ENCODE measurements around the gene CDH23.

Gene CDH23

GRCh38 chr10:71616817-71617654 is 220.3 kb downstream of the CDH23 start:
- DNase-seq (ENCODE audit: low read depth), result no peak
- TF ChIP-seq, protein P1, sequence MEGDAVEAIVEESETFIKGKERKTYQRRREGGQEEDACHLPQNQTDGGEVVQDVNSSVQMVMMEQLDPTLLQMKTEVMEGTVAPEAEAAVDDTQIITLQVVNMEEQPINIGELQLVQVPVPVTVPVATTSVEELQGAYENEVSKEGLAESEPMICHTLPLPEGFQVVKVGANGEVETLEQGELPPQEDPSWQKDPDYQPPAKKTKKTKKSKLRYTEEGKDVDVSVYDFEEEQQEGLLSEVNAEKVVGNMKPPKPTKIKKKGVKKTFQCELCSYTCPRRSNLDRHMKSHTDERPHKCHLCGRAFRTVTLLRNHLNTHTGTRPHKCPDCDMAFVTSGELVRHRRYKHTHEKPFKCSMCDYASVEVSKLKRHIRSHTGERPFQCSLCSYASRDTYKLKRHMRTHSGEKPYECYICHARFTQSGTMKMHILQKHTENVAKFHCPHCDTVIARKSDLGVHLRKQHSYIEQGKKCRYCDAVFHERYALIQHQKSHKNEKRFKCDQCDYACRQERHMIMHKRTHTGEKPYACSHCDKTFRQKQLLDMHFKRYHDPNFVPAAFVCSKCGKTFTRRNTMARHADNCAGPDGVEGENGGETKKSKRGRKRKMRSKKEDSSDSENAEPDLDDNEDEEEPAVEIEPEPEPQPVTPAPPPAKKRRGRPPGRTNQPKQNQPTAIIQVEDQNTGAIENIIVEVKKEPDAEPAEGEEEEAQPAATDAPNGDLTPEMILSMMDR (conservative IDR thresholded peaks at IDR 0.05; ENCODE audit: low read depth, low read length), result no peak
- no peak overlapping the region for H3K4me3 ChIP-seq (ENCODE audit: low read depth, low read length)

DNA sequence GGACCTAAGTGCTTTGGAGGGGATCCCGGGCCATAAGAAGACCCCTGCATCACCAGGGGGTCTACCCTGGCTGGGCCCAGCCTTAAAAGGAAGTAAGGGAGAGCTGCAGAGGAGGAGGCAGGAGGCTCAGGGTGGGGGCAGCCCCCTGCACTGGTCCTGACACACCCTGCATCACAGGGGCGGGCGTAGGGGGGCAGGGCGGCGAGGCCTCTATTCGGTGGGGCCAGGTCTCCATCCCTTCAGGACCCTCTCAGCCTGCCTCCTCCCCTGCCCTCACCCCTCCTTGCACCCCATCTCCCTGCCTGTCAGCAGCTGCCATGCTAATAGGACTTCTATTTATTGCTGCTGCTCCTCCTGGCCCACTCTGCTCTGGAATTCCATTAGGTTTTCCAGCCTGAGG is 221.5 kb downstream of the CDH23 start:
- H3K4me3 ChIP-seq (ENCODE audit: low read depth, low read length), result no peak overlapping the region
- TF ChIP-seq, protein P1 (conservative IDR thresholded peaks at IDR 0.05; ENCODE audit: low read depth, low read length), result no peak
- no peak for DNase-seq (ENCODE audit: low read depth)

DNA sequence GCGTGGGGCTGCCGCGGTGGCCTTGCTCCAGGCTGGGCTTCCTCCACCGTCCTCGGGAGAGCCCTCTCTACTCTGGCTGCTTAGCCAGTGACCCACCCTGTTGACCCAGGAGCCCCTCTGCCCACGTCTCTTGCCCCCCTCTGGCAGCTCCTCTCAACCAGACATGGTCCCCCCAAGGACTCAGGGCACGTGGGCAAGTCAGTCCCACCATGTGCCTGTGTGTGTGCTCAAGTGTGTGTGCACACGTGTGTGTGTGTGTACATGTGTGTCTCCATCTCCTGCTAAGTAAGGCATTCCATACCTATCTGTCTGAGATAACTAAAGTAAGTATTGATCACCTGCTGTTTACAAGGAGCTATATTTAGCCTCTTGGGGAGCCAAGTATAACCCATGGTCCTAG is 221.9 kb downstream of the CDH23 start:
- TF ChIP-seq, protein P1 (conservative IDR thresholded peaks at IDR 0.05; ENCODE audit: low read depth, low read length), result no peak
- H3K4me3 ChIP-seq (ENCODE audit: low read depth, low read length), result no peak overlapping the region
- DNase-seq (ENCODE audit: low read depth), result no peak

GRCh38 chr10:71620642-71621041 is 223.9 kb downstream of the CDH23 start:
- no peak for DNase-seq (ENCODE audit: low read depth)
- H3K4me3 ChIP-seq (ENCODE audit: low read depth, low read length), result no peak overlapping the region
- TF ChIP-seq, protein P1 (conservative IDR thresholded peaks at IDR 0.05; ENCODE audit: low read depth, low read length), result no peak

DNA sequence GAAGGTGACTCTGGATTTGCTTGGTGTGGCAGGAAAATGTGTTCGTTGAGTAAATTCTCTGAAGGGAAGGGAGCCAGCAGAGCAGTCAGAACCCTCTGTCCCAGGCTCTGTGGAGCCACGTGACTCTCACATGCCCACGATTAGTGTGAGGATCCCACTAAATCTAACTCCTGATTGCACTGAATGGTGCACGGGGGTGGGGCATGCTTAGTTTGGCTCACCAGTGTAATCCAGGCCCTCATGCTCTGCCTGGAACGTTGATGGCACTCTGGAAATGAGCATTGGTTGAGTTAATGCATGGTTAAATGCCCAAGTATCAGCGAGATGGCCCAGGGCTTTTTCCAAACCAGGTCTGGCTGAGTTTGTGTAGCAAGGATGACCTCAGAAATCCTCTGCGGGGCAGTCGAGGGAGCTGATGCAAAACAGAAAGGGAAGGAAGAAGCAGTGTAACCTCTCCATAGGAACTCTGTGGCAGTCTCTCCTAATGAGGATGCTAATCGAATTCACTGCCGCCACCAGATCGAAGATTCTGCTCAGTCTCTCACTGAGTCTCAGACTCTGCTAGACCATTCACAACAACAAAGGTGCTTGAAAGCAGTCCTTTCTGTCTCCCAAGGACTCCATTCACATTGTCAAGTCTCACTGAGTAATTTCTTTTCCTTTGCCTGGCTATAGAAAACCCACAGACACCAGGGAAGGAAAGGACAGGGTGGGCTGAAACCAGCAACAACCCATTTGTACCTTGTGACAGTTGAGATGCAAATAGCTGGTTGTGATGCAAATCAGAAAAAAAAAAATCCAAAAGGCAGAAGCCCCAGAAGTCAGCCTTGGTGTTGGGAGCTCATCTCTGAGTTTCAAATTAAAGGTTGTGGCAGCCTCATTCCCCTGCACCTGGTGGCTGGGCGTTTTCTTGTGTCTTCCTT is 224.8 kb downstream of the CDH23 start:
- H3K4me3 ChIP-seq (ENCODE audit: low read depth, low read length), result no peak overlapping the region
- no peak for DNase-seq (ENCODE audit: low read depth)
- TF ChIP-seq, protein P1 (conservative IDR thresholded peaks at IDR 0.05; ENCODE audit: low read depth, low read length), result peak; percentile 33

- TF ChIP-seq, protein P1 (conservative IDR thresholded peaks at IDR 0.05; ENCODE audit: low read depth, low read length), result no peak
- H3K4me3 ChIP-seq (ENCODE audit: low read depth, low read length), result no peak overlapping the region
- peak; percentile 39 for DNase-seq (ENCODE audit: low read depth)
Observed at GRCh38 chr10:71622154-71622526, 225.4 kb downstream of the CDH23 start.

Measured in choroid plexus epithelial cell (primary cell).